GM19239 (cell line): ENCODE data around the gene NHERF2.

Experiments used
- DNase-seq: peaks from one replicate; pipeline ENCODE4 v3.0.0; 2011; ENCODE audit warnings: low spot score; ENCODE audit not compliant: insufficient read length
- FAIRE-seq: peaks from 2 replicates; lab custom pipeline; 2011; peaks lifted over from hg19 to GRCh38; lab: Jason Lieb, UNC

Gene NHERF2

DNA sequence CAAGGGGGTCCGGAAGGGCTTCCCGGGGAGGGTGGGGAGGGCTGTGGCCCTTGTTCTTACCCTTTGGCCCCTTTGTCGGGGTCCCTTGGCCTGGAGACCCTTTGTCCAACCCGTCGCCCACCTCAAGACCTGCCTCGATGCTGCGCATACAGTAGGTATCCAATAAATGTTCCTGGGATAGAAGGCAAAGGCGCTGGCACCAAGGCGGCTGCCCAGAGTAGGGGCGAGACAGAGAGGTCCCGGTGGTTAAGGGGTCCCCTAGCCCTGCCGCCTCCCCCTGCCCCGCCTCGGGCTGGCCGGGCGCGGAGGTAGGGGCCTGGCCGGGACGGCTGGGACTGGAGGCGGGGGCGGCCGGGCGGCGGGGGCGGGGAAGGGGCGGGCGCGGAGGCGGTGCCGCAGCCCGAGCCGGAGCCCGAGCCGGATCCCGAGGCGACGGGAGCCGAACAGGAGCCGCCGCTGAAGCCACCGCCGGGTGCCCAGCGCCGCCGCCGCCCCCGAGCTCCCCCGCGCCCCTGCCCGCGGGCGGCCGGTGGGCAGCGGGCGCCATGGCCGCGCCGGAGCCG lies at the start of gene NHERF2:
TSS of gene NHERF2 (plus strand) at position 442 of the 563 bp plus-strand sequence. CDS start at position 546, 104 bp downstream.
- DNase-seq (no peak), FAIRE-seq (no peak)

DNA sequence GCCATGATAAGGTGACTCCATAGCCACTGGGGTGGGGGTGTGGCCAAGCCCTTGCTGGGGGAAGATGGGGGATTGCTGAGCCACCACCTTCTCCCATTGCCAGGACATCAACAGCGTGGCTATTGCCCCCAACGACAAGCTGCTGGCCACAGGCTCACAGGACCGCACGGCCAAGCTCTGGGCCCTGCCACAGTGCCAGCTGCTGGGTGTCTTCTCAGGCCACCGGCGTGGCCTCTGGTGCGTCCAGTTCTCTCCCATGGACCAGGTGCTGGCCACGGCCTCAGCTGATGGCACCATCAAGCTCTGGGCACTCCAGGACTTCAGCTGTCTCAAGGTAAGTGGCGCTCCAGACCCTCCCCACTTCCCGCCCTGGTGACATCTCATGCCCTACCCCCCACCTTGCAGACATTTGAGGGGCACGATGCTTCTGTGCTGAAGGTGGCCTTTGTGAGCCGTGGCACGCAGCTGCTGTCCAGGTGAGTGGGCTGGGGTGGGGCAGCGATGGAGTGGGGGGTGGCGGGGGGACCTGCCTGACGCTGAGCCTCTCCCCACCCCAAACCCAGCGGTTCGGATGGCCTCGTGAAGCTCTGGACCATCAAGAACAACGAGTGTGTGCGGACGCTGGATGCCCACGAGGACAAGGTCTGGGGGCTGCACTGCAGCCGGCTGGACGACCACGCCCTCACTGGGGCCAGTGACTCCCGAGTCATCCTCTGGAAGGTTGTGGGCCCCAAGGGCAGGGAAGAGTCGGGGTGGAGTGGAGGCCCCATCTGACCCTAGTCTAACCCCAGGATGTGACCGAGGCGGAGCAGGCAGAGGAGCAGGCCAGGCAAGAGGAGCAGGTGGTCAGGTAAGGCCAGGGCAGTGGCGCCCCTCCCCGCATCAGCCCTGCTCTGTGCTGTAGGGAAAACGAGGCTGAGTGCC lies 49.5 kb upstream of the NHERF2 start:
- FAIRE-seq = no peak

DNA sequence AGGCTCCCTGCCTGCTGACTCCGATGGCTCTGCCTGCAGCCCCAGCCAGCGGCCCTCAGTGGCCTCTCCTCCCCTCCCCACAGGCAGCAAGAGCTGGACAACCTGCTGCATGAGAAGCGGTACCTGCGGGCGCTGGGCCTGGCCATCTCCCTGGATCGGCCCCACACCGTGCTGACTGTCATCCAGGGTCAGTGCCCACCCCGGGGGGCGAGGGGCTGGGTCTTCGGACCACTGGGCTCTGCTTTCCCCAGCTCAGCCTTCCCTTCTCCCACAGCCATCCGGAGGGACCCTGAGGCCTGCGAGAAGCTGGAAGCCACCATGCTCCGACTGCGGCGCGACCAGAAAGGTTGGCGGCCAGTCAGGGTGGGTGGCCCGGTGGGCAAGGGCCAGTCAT lies 48.8 kb upstream of the NHERF2 start:
- DNase-seq (no peak), FAIRE-seq (no peak)

More for the DNA sequence above, 49.5 kb upstream of the NHERF2 start:
- no peak for DNase-seq

GRCh38 chr16:1978476-1979120 lies 48.1 kb upstream of the NHERF2 start:
- DNase-seq (no peak), FAIRE-seq (no peak)

DNA sequence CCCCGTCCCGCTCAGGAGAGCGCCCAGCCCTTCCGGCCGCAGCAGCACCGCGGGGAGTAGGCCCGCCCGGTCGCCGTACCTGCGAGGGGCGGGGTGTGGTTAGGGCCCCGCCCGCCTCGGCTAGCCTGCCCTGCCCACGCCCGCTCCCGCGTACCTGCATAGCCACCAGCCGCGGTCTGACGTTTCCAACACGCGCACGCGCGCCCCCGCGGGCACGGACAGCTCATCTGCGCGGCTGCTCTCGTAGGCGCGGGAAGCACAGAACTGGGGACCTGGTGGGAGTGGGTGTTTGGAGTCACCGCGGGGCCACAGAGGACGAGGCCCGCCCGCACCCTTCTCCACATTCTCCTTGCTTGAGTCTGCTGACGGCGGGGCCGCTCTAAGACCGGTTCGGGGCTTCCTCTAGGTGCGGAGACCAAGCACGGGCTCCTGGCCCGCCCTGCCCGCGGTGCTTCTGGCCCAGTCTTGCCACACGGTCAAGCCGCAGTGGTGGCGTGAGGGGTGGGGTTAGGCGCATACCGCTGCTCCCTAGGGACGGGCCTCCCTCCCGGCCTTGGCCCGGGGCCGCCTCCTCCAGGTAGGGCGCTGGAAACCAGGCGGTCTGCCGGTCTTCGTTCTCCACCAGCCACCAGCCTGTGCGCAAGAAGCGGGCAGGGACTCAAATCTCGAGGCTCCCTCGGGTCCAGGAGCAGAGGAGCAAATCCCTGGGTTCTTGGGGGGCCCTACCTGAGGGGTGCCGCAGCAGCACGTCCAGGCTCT lies 47.3 kb upstream of the NHERF2 start:
- DNase-seq (no peak), FAIRE-seq (no peak)

GRCh38 chr16:1980030-1980769 lies 46.5 kb upstream of the NHERF2 start:
- DNase-seq = no peak
- no peak for FAIRE-seq

DNA sequence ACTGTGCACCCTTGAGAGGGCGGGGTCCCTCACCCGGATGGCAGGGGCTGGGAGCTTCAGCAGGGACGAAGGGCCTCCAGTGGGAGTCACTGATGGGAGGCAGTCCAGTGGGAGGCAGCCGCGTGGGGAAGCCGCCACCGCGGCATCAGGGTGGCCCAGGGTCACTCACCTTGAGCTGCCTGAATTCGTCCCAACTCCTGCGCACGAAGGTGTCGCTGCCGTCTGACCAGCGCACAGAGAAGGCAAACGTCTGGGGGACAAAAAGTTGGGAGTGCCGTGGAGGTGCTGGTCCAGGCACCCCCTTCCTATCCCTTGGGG lies 46.0 kb upstream of the NHERF2 start:
- DNase-seq = no peak
- FAIRE-seq = no peak

DNA sequence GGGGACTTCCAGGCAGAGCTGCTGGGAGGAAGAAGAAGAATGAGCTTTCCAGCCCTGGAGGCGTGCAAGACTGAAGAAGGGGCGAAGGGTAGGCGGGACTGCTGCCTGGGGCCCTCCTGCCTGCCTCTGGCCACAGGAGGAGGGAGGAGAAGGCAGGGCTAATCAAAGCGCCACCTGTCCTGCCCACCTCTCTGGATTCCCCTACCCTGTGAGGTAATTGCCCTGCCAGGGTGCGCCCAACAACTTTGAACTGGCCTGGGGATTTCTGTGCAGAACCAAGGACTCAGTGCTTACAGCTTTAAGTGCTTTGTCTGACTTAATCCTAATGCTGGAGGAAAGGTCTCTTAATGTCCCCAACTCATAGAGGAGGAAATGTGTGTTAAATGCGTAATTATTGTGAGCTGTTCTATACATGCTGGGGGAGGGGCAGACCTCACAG lies 45.3 kb upstream of the NHERF2 start, which contains the start of gene NOXO1:
TSS of gene NOXO1 (minus strand) at position 72 of the 439 bp plus-strand sequence. CDS start 290 bp downstream, outside the sequence.
- FAIRE-seq = no peak
- no peak for DNase-seq

- DNase-seq (no peak), FAIRE-seq (no peak)
Observed at GRCh38 chr16:1982013-1982433, 44.7 kb upstream of the NHERF2 start.

DNA sequence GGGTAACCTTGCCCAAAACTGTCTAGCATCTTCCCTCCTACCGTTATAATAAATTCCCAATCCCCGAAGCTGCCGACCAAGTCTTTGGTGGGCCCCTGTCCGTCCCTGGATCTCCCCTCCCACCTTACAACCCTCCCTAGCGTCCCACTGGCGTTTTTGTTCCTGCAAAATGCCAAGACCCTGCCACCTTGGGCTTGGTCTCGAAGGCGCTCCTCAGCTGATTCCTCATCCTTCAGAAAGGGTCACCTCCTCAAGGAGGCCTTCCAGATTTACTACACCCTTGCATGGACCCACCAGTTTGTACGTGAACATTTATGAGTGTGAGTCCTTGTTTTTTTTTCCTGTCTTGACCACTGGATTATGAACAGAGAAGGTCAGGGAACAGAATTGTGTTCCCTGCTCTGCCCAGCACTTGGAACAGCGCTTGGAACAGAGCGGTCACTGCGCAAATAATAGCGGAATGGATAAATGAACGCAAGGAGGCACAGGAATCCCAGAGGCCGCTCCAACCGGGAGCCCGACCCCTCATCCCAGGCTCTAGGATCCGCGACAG lies 43.6 kb upstream of the NHERF2 start:
- DNase-seq (no peak), FAIRE-seq (no peak)

DNA sequence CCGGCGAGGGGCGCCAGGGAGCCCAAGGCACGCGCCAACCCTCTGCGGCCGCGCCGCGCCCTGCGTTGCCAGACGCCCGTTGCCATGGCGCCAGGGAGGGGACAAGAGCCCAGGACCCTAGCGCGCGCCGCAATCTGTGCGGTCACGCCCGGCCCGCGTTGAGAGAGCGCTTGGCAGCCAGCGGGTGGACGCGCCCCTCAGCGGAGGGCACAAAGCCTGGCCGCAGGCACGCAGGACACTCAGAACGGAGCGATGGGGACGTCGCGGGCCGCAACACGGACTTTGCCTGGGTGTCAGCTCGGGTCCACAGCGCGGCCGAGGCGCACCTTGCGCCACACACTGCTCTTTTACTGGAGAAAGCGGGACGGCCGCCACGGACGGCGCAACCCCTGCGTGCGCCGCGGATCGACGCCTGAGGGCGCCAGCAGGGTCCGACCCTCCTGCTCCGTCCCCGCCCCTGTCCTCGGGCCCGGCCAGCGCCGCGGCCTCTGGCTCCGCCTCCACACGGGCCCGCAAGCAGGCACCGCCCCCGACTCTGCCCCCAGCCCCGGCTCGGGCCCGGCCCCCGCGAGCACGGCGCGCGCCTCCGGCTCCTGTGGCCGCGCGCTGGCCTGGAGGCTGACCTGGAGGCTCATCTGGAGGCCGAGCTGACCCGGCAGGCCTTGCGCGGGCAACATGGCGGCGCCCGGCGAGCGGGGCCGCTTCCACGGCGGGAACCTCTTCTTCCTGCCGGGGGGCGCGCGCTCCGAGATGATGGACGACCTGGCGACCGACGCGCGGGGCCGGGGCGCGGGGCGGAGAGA lies 43.0 kb upstream of the NHERF2 start, which contains the start of gene GFER:
TSS of gene GFER (plus strand) at position 650 of the 803 bp plus-strand sequence. CDS start at position 676, 26 bp downstream.
- FAIRE-seq (peak; percentile 90), DNase-seq (peak; percentile 97)

- FAIRE-seq (peak; percentile 53), DNase-seq (no peak)
Observed at GRCh38 chr16:1984347-1985225, 42.1 kb upstream of the NHERF2 start.

GRCh38 chr16:1985466-1986150 lies 41.1 kb upstream of the NHERF2 start:
- no peak for DNase-seq
- no peak for FAIRE-seq

GRCh38 chr16:1987198-1987597 lies 39.5 kb upstream of the NHERF2 start:
- no peak for FAIRE-seq
- DNase-seq = no peak

DNA sequence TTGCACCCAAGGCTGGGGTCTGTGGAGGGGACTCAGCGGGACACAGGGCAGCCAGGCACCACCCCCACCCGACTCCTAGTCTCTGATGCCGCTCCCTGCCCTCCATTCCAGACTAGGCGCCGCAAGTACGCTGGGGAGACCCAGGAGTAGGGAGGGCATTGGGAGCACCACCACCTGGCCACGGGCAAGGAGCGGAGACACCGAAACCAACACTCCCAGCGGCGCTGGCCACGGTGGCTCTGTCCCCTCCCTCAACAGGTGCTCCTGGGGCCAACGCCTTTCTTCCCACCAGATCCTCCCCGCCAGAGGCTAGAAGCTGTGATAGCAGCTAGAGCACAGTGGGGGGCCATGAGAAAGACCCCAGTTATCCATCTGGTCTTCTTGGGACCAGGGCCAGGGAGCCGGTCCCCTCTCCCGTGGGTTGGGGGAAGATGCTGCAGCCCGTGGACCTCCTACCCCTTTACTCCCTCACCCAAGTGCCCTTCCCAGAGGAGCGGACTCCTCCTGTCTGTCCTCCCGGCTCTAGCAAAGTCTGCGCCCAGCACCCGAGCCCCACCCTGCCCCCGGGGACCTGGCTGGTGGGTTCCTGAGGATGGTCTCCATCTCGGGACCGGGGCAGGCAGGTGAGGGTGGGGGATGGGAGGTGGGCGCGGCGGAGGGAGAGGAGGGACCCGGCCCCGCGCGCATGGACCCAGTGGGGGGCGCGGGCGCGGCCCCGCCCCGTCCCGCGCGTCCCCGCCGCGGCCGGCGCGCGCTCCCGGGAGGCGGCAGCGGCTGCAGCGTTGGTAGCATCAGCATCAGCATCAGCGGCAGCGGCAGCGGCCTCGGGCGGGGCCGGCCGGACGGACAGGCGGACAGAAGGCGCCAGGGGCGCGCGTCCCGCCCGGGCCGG lies 37.2 kb upstream of the NHERF2 start, which contains the start of gene SYNGR3:
TSS of gene SYNGR3 (plus strand) at position 762 of the 892 bp plus-strand sequence. CDS start 133 bp downstream, outside the sequence.
- FAIRE-seq = no peak

GRCh38 chr16:1990101-1990350 lies 36.7 kb upstream of the NHERF2 start:
- FAIRE-seq (no peak), DNase-seq (no peak)

More for the DNA sequence above, 37.2 kb upstream of the NHERF2 start, which contains the start of gene SYNGR3:
- DNase-seq = no peak
